HepG2 (cell line): ENCODE measurements around the gene C13orf46. TPM values are rescaled to one million over a fixed set of nuclear protein-coding genes. Genes with fewer than 3 reads are reported as not detected.

ENCODE experiments used
- ATAC-seq: fragments of 200-7000 bp; cut with Tn5 transposase; 3 replicates; pipeline ENCODE4 v1.9.1; 2020; ENCODE audit warnings: mild to moderate bottlenecking, moderate library complexity
- BruUV-seq: library from RNA; stranded (reverse); fragments of 400-500 nt; replicated peaks from 2 replicates; lab custom pipeline; 2021; lab: Mats Ljungman, UMichigan
- CTCF ChIA-PET: fragments of 300-600 bp; formaldehyde crosslinking; extraction: SDS; loops from one replicate; lab custom pipeline; 2021; ENCODE audit warnings: low total read pairs, inconsistent platforms, low intra/inter-chr PET ratio; lab: Yijun Ruan, JAX
- POLR2A ChIA-PET: fragments of 350-600 bp; sonication (Branson Sonifier 250); formaldehyde crosslinking; loops from one replicate; lab custom pipeline; 2020; ENCODE audit warnings: antibody characterized with exemption, inconsistent platforms; lab: Yijun Ruan, JAX
- DNase-seq: peaks from one replicate; pipeline ENCODE4 v3.0.0-alpha.2; 2015; ENCODE audit warnings: low spot score
- FAIRE-seq: peaks from 3 replicates; lab custom pipeline; 2011; peaks lifted over from hg19 to GRCh38; lab: Jason Lieb, UNC
- H2AFZ ChIP-seq: one replicate; pipeline ENCODE4 v1.6.1; 2011; ENCODE audit warnings: low read length, inconsistent platforms
- H3K27ac ChIP-seq: fragments of 300-600 bp; 3 replicates; pipeline ENCODE4 v1.8.0; 2011; ENCODE audit warnings: mixed run types, mild to moderate bottlenecking, mixed read lengths, low read length, inconsistent platforms; ENCODE audit not compliant: insufficient read depth; ENCODE audit errors: extremely low read length
- H3K27me3 ChIP-seq, 2 experiments: fragments of 200-600 bp in 1 of 2; 2 replicates in 1 of 2; 3 replicates in 1 of 2; pipeline versions ENCODE4 v1.6.0 to v1.8.0; 2011; ENCODE audit warnings: low read length in 2 of 2, mild to moderate bottlenecking in 2 of 2, moderate library complexity in 2 of 2, inconsistent platforms in 1 of 2; ENCODE audit not compliant: insufficient read depth in 2 of 2, control insufficient read depth in 1 of 2
- H3K36me3 ChIP-seq, 2 experiments: fragments of 200-600 bp in 1 of 2; replicated peaks in 1 of 2; 2 replicates in 1 of 2; 3 replicates in 1 of 2; pipeline versions ENCODE4 v1.5.1 to v1.8.0; 2011; ENCODE audit warnings: low read length in 2 of 2, inconsistent platforms in 1 of 2; ENCODE audit not compliant: insufficient read depth in 2 of 2, control insufficient read depth in 1 of 2
- H3K4me1 ChIP-seq: 2 replicates; pipeline ENCODE4 v1.5.1; 2012; ENCODE audit warnings: low read length, inconsistent platforms; ENCODE audit not compliant: insufficient read depth
- H3K4me2 ChIP-seq: 2 replicates; pipeline ENCODE4 v1.6.0; 2011; ENCODE audit warnings: low read depth, low read length, inconsistent platforms
- H3K4me3 ChIP-seq, 3 experiments: fragments of 200-600 bp in 1 of 3; sonication (generic), shearing (Covaris generic) in 1 of 3; replicated peaks in 1 of 3; 2 replicates each; pipeline ENCODE4 v1.5.1; 2011 to 2016; ENCODE audit warnings: low read length in 3 of 3, inconsistent platforms in 2 of 3, low read depth in 2 of 3, mild to moderate bottlenecking in 2 of 3, control low read depth in 1 of 3, mixed read lengths in 1 of 3; ENCODE audit not compliant: insufficient read depth in 1 of 3
- H3K79me2 ChIP-seq: one replicate; pipeline ENCODE4 v1.6.1; 2011; ENCODE audit warnings: low read length, inconsistent platforms; ENCODE audit not compliant: insufficient read depth
- H3K9ac ChIP-seq: 2 replicates; pipeline ENCODE4 v1.6.0; 2011; ENCODE audit warnings: mild to moderate bottlenecking, low read depth, low read length, inconsistent platforms; ENCODE audit not compliant: insufficient read depth
- H3K9me3 ChIP-seq: 2 replicates; pipeline ENCODE4 v1.5.1; 2012; ENCODE audit warnings: mild to moderate bottlenecking, low read length
- H4K20me1 ChIP-seq: 2 replicates; pipeline ENCODE4 v1.6.0; 2011; ENCODE audit warnings: inconsistent platforms, mild to moderate bottlenecking, low read length, moderate library complexity; ENCODE audit not compliant: insufficient read depth
- ATF7 ChIP-seq, 2 experiments: fragments of 450-650 bp in 1 of 2; sonication (generic) in 1 of 2; formaldehyde crosslinking in 1 of 2; IDR thresholded peaks; 2 replicates each; pipeline versions ENCODE4 v1.4.0 to v1.6.1; 2016 to 2020; ENCODE audit warnings: antibody characterized with exemption in 1 of 2, mild to moderate bottlenecking in 1 of 2, missing genetic modification reagents in 1 of 2
- ATF7-NPFF ChIP-seq: sonication (generic); formaldehyde crosslinking; IDR thresholded peaks from 2 replicates; pipeline ENCODE4 v1.8.1; 2023; ENCODE audit warnings: mild to moderate bottlenecking, low read depth, missing genetic modification reagents, moderate library complexity
- BRD4 ChIP-seq: sonication (generic); formaldehyde crosslinking; IDR thresholded peaks from 2 replicates; pipeline ENCODE4 v1.4.0; 2020; ENCODE audit warnings: missing genetic modification reagents
- CREM ChIP-seq, 2 experiments: sonication (generic) in 1 of 2; formaldehyde crosslinking in 1 of 2; IDR thresholded peaks; 2 replicates each; pipeline versions ENCODE4 v1.4.0 to v1.6.1; 2016 to 2020; ENCODE audit warnings: antibody characterized with exemption in 1 of 2, mild to moderate bottlenecking in 1 of 2, missing genetic modification reagents in 1 of 2
- ISX ChIP-seq: sonication (generic); formaldehyde crosslinking; conservative IDR thresholded peaks from 2 replicates; pipeline ENCODE4 v1.5.0; 2020; ENCODE audit warnings: missing genetic modification reagents
- MATR3 ChIP-seq: sonication (generic); formaldehyde crosslinking; IDR thresholded peaks from 2 replicates; pipeline ENCODE4 v1.4.0; 2020; ENCODE audit warnings: missing genetic modification reagents
- MLLT10 ChIP-seq: sonication (generic); formaldehyde crosslinking; IDR thresholded peaks from 2 replicates; pipeline ENCODE4 v1.4.0; 2020; ENCODE audit warnings: missing genetic modification reagents
- NONO ChIP-seq, 2 experiments: fragments of 450-650 bp in 1 of 2; sonication (generic) in 1 of 2; formaldehyde crosslinking in 1 of 2; IDR thresholded peaks in 1 of 2; conservative IDR thresholded peaks in 1 of 2; 2 replicates each; pipeline versions ENCODE4 v1.6.1 to v1.8.0; 2017 to 2022; ENCODE audit warnings: mild to moderate bottlenecking in 1 of 2, missing genetic modification reagents in 1 of 2, moderate library complexity in 1 of 2
- NR0B2 ChIP-seq: sonication (generic); formaldehyde crosslinking; IDR thresholded peaks from 2 replicates; pipeline ENCODE4 v1.4.0; 2020; ENCODE audit warnings: mild to moderate bottlenecking, missing genetic modification reagents
- RFXANK ChIP-seq: IDR thresholded peaks from 2 replicates; pipeline ENCODE4 v1.6.1; 2016
- TBL1XR1 ChIP-seq: fragments of 150-350 bp; IDR thresholded peaks from 2 replicates; pipeline ENCODE4 v1.6.1; 2014; ENCODE audit warnings: borderline replicate concordance, low read length; ENCODE audit not compliant: partially characterized antibody
- TCF12 ChIP-seq, 2 experiments: fragments of 450-650 bp in 1 of 2; sonication (generic) in 1 of 2; formaldehyde crosslinking in 1 of 2; IDR thresholded peaks; 2 replicates each; pipeline versions ENCODE4 v1.6.1 to v1.8.0; 2017 to 2022; ENCODE audit warnings: antibody characterized with exemption in 1 of 2, mild to moderate bottlenecking in 1 of 2, missing genetic modification reagents in 1 of 2, moderate library complexity in 1 of 2
- ZNF274 ChIP-seq: sonication (generic); formaldehyde crosslinking; IDR thresholded peaks from 2 replicates; pipeline ENCODE4 v1.5.1; 2020; ENCODE audit warnings: mild to moderate bottlenecking, missing genetic modification reagents
- ZNF33B ChIP-seq: sonication (generic); formaldehyde crosslinking; IDR thresholded peaks from 2 replicates; pipeline ENCODE4 v1.5.1; 2020; ENCODE audit warnings: mild to moderate bottlenecking, missing genetic modification reagents
- ZNF614 ChIP-seq: IDR thresholded peaks from 2 replicates; pipeline ENCODE4 v1.6.1; 2018; ENCODE audit warnings: missing biosample characterization, missing genetic modification reagents, inconsistent platforms, borderline replicate concordance
- ZNF644 ChIP-seq: IDR thresholded peaks from 2 replicates; pipeline ENCODE4 v1.6.1; 2016; ENCODE audit warnings: low read depth
- ZNF782 ChIP-seq: sonication (generic); formaldehyde crosslinking; IDR thresholded peaks from 2 replicates; pipeline ENCODE4 v1.4.0; 2020; ENCODE audit warnings: missing genetic modification reagents, mild to moderate bottlenecking, borderline replicate concordance
- WGBS: methylation state at CpG from one replicate; pipeline ENCODE4 v1.1.6; 2017; ENCODE audit warnings: low lambda C conversion rate; 5-methylcytosine and 5-hydroxymethylcytosine counted together
- in situ Hi-C: cut with HindIII; loops from 2 replicates; pipeline ENCODE4 v1.10.0; 2017; ENCODE audit warnings: low pct_unique_long_range_greater_than_20kb; ENCODE audit not compliant: extremely low pct_ligation_motif_present
- intact Hi-C: fragments of 100-400 bp; cut with micrococcal nuclease; formaldehyde crosslinking; loops from one replicate; pipeline ENCODE4 v1.10.0; 2022; ENCODE audit not compliant: unreplicated experiment
- polyA plus RNA-seq, 8 experiments: library from polyadenylated mRNA; depleted of rRNA in 3 of 8; stranded (reverse) in 7 of 8; unstranded in 1 of 8; fragments of >200 nt; fragmentation: Illumina TruSeq in 4 of 8; extraction: Trizol in 4 of 8; gene quantifications; 2 replicates each; pipeline versions ENCODE4 v1.2.1 to v1.2.3, GENCODE V29; 2011 to 2016; ENCODE audit warnings: low read depth in 4 of 8, missing spikeins in 1 of 8, mixed read lengths in 1 of 8; ENCODE audit not compliant: insufficient read depth in 1 of 8
- total RNA-seq, 5 experiments: library from RNA; depleted of rRNA; stranded (reverse); fragments of >200 nt; fragmentation: Illumina TruSeq; extraction: Trizol; gene quantifications; 2 replicates each; pipeline ENCODE4 v1.2.3, GENCODE V29; 2016; ENCODE audit warnings: low read depth in 1 of 5

Gene C13orf46
- total and polyA plus RNA-seq, 2 of the 13 experiments (the other 11 are each of a cell fraction or from before 2014, with no cell fraction given), result 0.01 TPM; not detected in 1

- TF ChIP-seq TCF12 (IDR thresholded peaks at IDR 0.05), result no peak
- no peak for TF ChIP-seq TCF12 (CRISPR knock-in tag; IDR thresholded peaks at IDR 0.05)
- no peak for TF ChIP-seq ATF7 (IDR thresholded peaks at IDR 0.05)
- TF ChIP-seq ATF7 (CRISPR knock-in tag; IDR thresholded peaks at IDR 0.05), result no peak
- no peak for TF ChIP-seq ATF7-NPFF (CRISPR knock-in tag)
- no peak for TF ChIP-seq ISX (CRISPR knock-in tag)
- no peak for TF ChIP-seq NONO (IDR thresholded peaks at IDR 0.05)
- no peak for TF ChIP-seq NONO (CRISPR knock-in tag; conservative IDR thresholded peaks at IDR 0.05)
- no peak for TF ChIP-seq CREM (IDR thresholded peaks at IDR 0.05)
- no peak for TF ChIP-seq CREM (CRISPR knock-in tag; IDR thresholded peaks at IDR 0.05)
- TF ChIP-seq ZNF274 (CRISPR knock-in tag), result no peak
Measured at GRCh38 chr13:114011226-114011625, 37.4 kb upstream of the C13orf46 start (continued).

GRCh38 chr13:114010401-114011101 lies 36.7 kb upstream of the C13orf46 start:
- TF ChIP-seq ZNF614, result no peak
- no peak for TF ChIP-seq RFXANK
- TF ChIP-seq BRD4, result no peak
- TF ChIP-seq ZNF33B (CRISPR knock-in tag), result no peak
- no peak for TF ChIP-seq NR0B2
- no peak for TF ChIP-seq ZNF782 (CRISPR knock-in tag)
- no peak for TF ChIP-seq MATR3
- no peak for TF ChIP-seq MLLT10
- no peak for TF ChIP-seq ZNF644 (CRISPR knock-in tag)
- TF ChIP-seq TBL1XR1, result no peak
- no peak for ATAC-seq
- 33% methylated on average over 31 of the region's 37 CpGs for WGBS
- Histone ChIP-seq H3K79me2 (no peaks in the 10 kb centered on the region), H4K20me1 (no peaks in the 10 kb centered on the region), H3K9me3 (no peaks in the 10 kb centered on the region), H3K9ac (no peak overlapping the region), H3K27me3 (peaks cover 5 to 29% of the 10 kb centered on the region in 2 experiments; a peak in 4 of 5 replicates), H3K4me1 (no peaks in the 10 kb centered on the region), H3K27ac (no peak overlapping the region), H3K36me3 (no peaks in the 10 kb centered on the region), H2AFZ (no peak overlapping the region), H3K4me2 (no peak overlapping the region), H3K4me3 (no peak overlapping the region)
- no TSS peak for BruUV-seq
- no peak for FAIRE-seq
- ChIA-PET CTCF (no interaction called here), POLR2A (no interaction called here)
- in situ Hi-C loops (no loop called here), intact Hi-C loops (no loop called here)
- DNase-seq, result no peak
